ENCODE results near the gene RSPO1.

The RSPO1 gene

DNA sequence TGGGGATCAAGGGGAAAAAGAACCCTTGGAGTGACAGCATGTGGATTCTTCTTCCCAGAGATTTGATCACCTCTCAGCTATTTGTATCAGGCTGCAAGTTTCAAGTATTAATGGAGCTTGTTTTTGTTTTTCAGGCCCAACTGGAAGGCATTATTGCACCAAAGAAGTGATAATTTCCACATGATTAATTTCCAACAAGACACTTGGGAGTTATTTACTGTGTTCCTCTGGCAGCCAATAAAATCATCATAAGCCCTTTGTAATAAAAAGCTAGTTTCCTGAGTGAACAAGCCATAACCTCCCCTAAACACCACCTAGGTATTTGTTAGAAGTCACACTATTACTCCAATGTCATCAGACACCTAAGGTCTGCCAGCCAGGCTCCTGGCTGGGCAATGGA is 69.8 kb downstream of the RSPO1 start:
- DNase-seq (ENCODE audit: low read depth), result no peak

DNA sequence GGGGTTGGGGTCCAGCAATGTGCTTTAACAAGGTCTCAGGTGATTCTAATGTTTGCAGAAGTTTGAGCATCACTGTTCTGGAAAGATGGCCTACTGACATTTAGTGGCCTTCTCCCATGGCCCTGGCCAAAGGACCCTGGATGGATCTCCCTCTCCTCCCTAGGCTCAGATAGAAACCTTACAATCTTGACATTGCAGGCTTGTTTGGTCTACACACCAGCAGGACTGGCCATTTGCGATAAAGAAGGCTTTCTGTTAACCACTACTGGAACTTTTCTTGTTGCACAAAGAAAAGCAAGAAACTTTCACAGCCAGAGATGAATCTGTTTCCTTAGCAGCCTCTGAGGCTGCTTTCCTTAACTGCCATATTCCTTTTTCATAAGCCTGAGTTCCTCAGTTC is 71.7 kb downstream of the RSPO1 start:
- no peak for DNase-seq (ENCODE audit: low read depth)

Measured in stimulated activated CD8-positive, alpha-beta memory T cell treated with anti-CD3 and anti-CD28 coated beads, Interleukin-15, amount 100 ng/mL, for 24 hours (primary cell).